ENCODE data around the gene FNDC5. TPM values are rescaled to one million over a fixed set of nuclear protein-coding genes. Genes with fewer than 3 reads are reported as not detected.

The FNDC5 gene
- 0.13 to 0.66 TPM (median 0.35 TPM) in 5 replicates for total RNA-seq (2022; extraction: Qiagen RNA extraction)

DNA sequence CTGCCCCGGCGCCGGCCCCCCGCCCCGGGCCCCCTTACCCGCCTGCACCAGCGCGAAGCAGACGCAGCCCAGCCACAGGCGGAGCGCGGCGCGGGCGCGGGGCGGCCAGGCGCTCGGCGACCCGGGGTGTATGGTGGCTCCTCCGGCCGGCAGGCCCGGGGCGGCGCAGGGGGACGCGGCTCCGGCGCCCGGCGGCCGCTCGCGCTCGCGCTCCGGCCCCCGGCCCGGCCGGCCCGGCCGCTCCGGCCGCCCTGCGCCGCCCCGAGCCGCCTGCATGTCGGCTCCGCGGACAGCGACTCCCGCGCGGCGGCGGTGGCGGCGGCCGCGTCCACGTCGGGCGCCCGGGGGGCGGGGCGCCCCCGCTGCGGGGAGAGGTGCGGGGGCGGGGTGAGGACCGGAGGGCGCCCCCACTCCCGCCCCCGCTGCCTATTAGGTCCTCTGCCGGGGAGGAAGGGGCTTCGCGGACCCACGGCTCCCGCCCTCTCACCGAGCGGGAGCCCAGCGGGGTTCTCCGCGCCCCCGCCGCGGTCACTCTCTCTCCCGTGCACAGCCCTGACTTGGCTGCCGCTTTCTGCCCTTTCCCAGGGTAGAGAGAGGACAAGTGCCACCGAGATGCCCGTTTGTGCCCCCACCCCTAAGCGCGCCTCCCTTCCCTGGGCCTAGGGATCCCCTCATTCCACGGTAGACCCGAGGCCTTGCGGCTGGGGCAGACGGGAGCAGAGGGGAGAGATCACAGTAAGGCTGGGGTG is at the start of gene FNDC5:
Gene FNDC5 (minus strand): TSS at position 298 of the 749 bp plus-strand sequence.

DNA sequence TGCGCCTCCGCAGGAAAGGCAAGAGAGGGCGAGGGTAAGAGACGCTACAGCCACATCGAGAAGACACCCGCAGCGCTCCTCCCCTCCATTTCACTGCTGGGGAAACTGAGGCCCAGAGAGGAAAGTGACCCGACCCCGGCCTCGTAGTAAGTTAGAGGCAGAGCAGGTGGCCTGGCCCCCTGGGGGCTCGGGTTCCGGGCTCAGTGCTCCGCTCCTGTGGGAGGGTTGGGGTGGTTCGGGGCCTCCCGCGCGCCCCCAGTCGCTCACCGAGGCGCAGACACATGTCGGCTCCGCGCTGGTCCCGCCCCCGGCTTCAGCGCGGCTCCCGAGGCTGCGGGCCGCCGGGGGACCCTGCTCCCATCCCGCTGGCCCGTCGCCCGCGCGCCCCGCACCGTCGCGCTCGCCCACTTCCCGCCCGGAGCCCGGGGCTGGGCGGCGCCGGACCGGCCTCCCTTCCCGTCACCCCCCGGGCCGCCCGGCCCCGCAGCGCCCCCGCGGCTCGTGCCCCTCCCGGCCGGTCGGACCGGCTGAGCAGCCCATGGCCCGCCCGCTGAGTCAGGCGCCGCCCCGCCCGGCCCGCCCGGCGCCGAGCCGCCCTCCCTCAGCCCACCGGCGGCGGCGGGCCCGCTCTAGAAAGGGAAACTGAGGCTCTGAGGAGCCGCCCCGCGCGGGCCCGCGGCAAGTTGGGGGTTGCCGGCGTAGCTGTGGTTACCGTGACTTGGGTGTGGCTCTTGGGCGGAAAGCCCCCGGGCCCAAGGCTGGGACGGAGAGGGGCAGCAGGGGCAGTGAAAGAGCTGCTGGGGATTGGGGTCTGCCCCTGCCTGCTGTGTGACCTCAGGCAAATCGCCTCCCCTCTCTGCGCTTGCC is 30.5 kb upstream of the FNDC5 start, which contains the start of gene TMEM54:
Gene TMEM54 (minus strand): TSS at position 434 of the 867 bp plus-strand sequence. CDS start 151 bp downstream, at position 283.

DNA sequence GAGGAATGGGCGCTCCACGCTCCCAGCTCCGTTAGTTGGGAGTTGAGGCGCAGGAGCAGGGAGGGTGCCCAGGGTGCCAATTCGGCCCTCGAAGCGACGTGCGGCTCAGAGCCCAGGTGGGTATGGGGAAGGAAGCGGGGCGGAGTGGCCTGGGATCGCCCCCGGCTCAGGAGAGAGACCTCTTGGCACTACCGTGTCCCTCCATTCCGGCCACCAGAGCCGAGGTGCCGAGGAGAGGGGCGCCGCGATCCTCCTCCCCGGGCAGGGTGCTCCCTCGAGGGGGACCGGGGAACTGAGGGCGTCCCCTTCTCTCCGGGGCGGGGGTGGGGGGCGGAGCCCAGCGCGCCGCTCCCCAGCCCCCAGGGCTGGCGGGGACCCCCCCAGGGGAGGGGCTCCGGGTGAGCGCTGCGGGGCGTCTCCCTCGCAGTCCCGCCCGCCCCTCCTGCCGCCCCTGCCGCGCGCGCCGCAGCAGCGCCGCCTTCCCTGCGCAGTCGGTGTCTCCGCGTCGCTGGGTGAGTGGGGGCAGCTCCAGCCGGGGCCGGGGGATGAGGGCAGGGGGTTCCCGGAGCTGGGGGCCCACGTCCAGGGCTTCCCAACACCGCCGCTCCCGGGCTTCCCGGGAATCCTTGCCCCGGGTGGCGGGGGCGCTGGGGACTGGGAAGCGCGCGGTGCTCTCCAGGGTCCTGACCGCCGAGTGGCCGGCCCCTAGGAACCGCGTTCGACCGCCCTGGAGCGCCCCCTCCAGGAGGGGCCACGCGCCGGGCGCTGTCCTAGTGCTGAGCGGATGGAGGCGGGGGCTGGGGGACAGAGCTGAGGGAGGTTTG is 15.5 kb upstream of the FNDC5 start, which contains the start of gene HPCA:
Gene HPCA (plus strand): TSS at position 488 of the 824 bp plus-strand sequence. CDS start 2,408 bp downstream, outside the sequence.

DNA sequence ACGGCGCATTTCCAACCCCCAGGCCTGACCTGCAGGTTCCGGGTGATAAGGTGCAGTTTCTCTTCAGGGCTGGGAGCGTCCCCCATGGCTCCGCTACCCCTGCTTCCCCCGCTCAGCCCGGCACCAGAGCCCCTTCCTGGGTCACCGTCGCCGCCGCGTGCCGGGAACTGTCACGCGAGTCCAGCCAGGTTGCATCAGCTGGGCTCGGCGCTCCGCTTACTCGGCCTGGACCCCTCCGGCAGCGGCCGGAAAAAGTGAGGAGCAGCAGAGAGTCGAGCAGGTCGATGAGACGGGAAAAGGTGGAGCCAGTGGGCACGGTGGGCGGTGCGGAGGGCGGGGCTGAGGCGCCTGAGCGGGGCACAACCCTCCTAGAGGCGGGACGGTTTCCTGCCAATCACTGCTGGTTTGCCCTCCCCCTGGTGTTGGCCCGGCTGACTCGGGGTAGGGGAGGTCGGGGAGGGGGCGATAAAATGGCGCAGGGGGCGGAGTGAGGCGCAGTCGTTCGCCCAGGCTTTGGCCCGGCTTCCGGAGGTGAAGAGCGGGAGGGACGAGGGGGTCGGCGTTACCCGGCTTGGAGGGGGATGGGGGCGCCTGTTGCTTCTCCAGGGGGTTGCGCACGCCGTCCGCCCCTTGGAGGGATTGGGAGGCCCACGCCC is 53.4 kb downstream of the FNDC5 start, which contains the start of the genes S100PBP and YARS1:
Gene S100PBP (plus strand): TSS at position 495 of the 656 bp plus-strand sequence. CDS start 8,447 bp downstream, outside the sequence.
Gene YARS1 (minus strand): TSS at position 200 of the 656 bp plus-strand sequence. CDS start 114 bp downstream, at position 86.

Other genes with a start within 250 kb of the FNDC5 start
- gene ZBTB8OS, start 220.4 kb downstream of the FNDC5 start, total RNA-seq (2022; extraction: Qiagen RNA extraction): 35.3 to 60.6 TPM (median 38.3 TPM) in 5 replicates
- 72.2 to 89.2 TPM (median 80.2 TPM) in 5 replicates for gene RBBP4, start 219.7 kb downstream of the FNDC5 start, total RNA-seq (2022; extraction: Qiagen RNA extraction)
- gene SYNC, start 168.1 kb downstream of the FNDC5 start, total RNA-seq (2022; extraction: Qiagen RNA extraction): 11.6 to 19.6 TPM (median 15.8 TPM) in 5 replicates
- gene YARS1, start 53.6 kb downstream of the FNDC5 start, total RNA-seq (2022; extraction: Qiagen RNA extraction): 63.9 to 77.3 TPM (median 69.9 TPM) in 5 replicates
- gene S100PBP, start 53.3 kb downstream of the FNDC5 start, total RNA-seq (2022; extraction: Qiagen RNA extraction): 10.2 to 18.4 TPM (median 15.7 TPM) in 5 replicates
- gene HPCA, start 15.6 kb upstream of the FNDC5 start, total RNA-seq (2022; extraction: Qiagen RNA extraction): 0.19 to 0.43 TPM (median 0.26 TPM) in 5 replicates
- gene TMEM54, start 30.5 kb upstream of the FNDC5 start, total RNA-seq (2022; extraction: Qiagen RNA extraction): 24.5 to 40.0 TPM (median 39.4 TPM) in 5 replicates
- 16.7 to 20.1 TPM (median 18.1 TPM) in 5 replicates for gene RNF19B, start 93.9 kb upstream of the FNDC5 start, total RNA-seq (2022; extraction: Qiagen RNA extraction)
- gene AK2, start 166.0 kb upstream of the FNDC5 start, total RNA-seq (2022; extraction: Qiagen RNA extraction): 146 to 162 TPM (median 159 TPM) in 5 replicates
- gene AZIN2, start 210.2 kb upstream of the FNDC5 start, total RNA-seq (2022; extraction: Qiagen RNA extraction): 0.67 to 0.87 TPM (median 0.86 TPM) in 5 replicates

Measured in A549 treated with dexamethasone at 1 μM for 4 hours (cell line).